Neural cell (in vitro differentiated cells): ENCODE results near the gene GRM4.

Source experiments
- CTCF ChIP-seq: fragments of 450-650 bp; IDR thresholded peaks from 2 replicates; pipeline ENCODE4 v1.5.1; 2014; ENCODE audit warnings: antibody characterized with exemption, mild to moderate bottlenecking, moderate library complexity; ENCODE audit not compliant: poor library complexity, severe bottlenecking
- EP300 ChIP-seq: fragments of 450-650 bp; conservative IDR thresholded peaks from 2 replicates; pipeline ENCODE4 v1.6.1; 2014; ENCODE audit warnings: antibody characterized with exemption, mild to moderate bottlenecking, moderate library complexity; ENCODE audit not compliant: poor library complexity, severe bottlenecking
- REST ChIP-seq: IDR thresholded peaks from 2 replicates; pipeline ENCODE4 v1.6.1; 2012; ENCODE audit warnings: borderline replicate concordance

GRCh38 chr6:34152042-34152524 lies 6.2 kb upstream of the GRM4 start:
- TF ChIP-seq EP300 (no peak), REST (no peak), CTCF (no peak)
